RWPE2 (cell line): ENCODE measurements around the gene EMX2.

ENCODE experiments used
- ATAC-seq: fragments of 200-7000 bp; cut with Tn5 transposase; 3 replicates; pipeline ENCODE4 v1.9.1; 2021; ENCODE audit warnings: low read depth
- DNase-seq: peaks from one replicate; pipeline ENCODE4 v3.0.0-alpha.2; 2020; ENCODE audit warnings: low spot score
- H3K27ac ChIP-seq: fragments of 450-650 bp; 2 replicates; pipeline ENCODE4 v1.5.1; 2017; ENCODE audit warnings: mild to moderate bottlenecking; ENCODE audit not compliant: poor library complexity, severe bottlenecking
- H3K27me3 ChIP-seq: fragments of 250-450 bp; sonication (Bioruptor Pico); 2 replicates; pipeline ENCODE4 v1.5.1; 2021; ENCODE audit warnings: mild to moderate bottlenecking, moderate library complexity; ENCODE audit not compliant: insufficient read depth, poor library complexity, severe bottlenecking
- H3K36me3 ChIP-seq: fragments of 250-450 bp; sonication (Bioruptor Pico); 2 replicates; pipeline ENCODE4 v1.5.1; 2020; ENCODE audit warnings: low read depth, mild to moderate bottlenecking, moderate library complexity
- H3K4me1 ChIP-seq: fragments of 250-450 bp; sonication (Bioruptor Pico); 2 replicates; pipeline ENCODE4 v1.5.1; 2021; ENCODE audit warnings: mild to moderate bottlenecking, moderate library complexity; ENCODE audit not compliant: insufficient read depth, poor library complexity, severe bottlenecking
- H3K4me3 ChIP-seq: fragments of 250-450 bp; sonication (Bioruptor Pico); 2 replicates; pipeline ENCODE4 v1.5.1; 2021; ENCODE audit warnings: mild to moderate bottlenecking, moderate library complexity; ENCODE audit not compliant: severe bottlenecking
- H3K9me3 ChIP-seq: fragments of 250-450 bp; sonication (Bioruptor Pico); 2 replicates; pipeline ENCODE4 v1.5.1; 2021; ENCODE audit warnings: mild to moderate bottlenecking, moderate library complexity; ENCODE audit not compliant: severe bottlenecking
- TF ChIP-seq, protein P1 (sequence below): fragments of 450-650 bp; IDR thresholded peaks from one replicate; pipeline ENCODE4 v1.5.1; 2017; ENCODE audit warnings: mild to moderate bottlenecking, moderate library complexity; ENCODE audit not compliant: poor library complexity, severe bottlenecking

The EMX2 gene

DNA sequence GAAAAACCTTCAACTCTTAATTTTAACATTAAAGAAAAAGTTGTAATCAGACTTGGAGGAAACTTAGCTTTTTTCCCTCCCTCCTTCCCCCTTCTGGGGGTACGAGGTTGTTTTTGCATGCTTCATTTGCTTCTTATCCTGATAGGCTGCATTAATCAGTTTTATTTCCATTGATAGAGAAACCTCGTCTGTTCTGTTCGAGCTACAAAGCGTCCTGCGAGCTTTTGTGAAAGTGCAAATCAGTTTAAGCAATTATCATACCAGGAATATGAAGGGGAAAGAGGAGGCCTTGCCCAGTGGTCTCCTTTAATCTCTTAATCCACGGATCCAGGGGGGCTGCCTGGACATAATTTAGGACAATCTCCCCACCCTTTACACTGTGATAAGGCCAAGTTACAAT lies 7.5 kb downstream of the EMX2 start:
- Histone ChIP-seq H3K4me1 (no peaks in the 10 kb centered on the region), H3K27me3 (peaks cover 99% of the 10 kb centered on the region), H3K36me3 (no peaks in the 10 kb centered on the region), H3K4me3 (no peak overlapping the region), H3K9me3 (no peaks in the 10 kb centered on the region), H3K27ac (no peak overlapping the region)
- ATAC-seq = no peak
- no peak for DNase-seq
- TF ChIP-seq, protein P1, sequence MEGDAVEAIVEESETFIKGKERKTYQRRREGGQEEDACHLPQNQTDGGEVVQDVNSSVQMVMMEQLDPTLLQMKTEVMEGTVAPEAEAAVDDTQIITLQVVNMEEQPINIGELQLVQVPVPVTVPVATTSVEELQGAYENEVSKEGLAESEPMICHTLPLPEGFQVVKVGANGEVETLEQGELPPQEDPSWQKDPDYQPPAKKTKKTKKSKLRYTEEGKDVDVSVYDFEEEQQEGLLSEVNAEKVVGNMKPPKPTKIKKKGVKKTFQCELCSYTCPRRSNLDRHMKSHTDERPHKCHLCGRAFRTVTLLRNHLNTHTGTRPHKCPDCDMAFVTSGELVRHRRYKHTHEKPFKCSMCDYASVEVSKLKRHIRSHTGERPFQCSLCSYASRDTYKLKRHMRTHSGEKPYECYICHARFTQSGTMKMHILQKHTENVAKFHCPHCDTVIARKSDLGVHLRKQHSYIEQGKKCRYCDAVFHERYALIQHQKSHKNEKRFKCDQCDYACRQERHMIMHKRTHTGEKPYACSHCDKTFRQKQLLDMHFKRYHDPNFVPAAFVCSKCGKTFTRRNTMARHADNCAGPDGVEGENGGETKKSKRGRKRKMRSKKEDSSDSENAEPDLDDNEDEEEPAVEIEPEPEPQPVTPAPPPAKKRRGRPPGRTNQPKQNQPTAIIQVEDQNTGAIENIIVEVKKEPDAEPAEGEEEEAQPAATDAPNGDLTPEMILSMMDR = no peak

DNA sequence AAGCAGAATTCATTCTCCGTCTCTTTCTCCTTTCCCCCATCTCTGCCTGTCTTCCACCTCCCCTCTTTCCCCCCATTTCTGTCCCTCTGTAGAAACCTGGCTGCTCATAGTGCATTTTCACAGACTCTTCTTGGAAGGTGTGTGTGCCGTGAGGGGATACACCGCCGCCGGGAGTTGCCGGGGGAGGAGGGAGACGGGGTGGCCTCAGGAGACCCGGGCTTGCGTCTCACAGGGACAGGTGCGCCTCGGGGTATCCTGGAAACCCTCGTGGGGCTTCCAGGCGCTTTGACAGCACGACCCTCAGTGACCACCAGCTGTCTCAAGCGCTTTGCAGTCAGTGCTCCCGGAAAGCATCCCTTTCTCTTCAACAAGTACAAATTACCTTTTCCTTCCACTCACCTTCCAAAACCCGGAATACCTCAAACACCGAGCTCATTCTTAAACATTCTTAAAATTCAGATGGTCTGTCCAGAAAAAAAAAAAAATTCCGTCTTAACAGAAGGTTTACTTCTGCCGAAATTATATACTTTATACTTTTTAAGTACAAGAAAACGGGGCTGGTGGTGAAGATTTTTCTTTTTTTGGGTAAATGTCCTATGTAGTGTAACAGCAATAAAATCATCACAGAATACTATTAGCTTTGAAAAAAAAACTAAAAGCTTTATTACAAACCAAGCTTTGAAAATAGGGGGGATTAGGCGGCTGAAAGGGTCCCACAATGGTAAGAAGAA lies 8.2 kb downstream of the EMX2 start:
- Histone ChIP-seq H3K36me3 (no peaks in the 10 kb centered on the region), H3K9me3 (no peaks in the 10 kb centered on the region), H3K4me1 (no peaks in the 10 kb centered on the region), H3K27ac (no peak overlapping the region), H3K27me3 (peaks cover 93% of the 10 kb centered on the region), H3K4me3 (no peak overlapping the region)
- TF ChIP-seq, protein P1 = no peak
- ATAC-seq (no peak), DNase-seq (no peak)

DNA sequence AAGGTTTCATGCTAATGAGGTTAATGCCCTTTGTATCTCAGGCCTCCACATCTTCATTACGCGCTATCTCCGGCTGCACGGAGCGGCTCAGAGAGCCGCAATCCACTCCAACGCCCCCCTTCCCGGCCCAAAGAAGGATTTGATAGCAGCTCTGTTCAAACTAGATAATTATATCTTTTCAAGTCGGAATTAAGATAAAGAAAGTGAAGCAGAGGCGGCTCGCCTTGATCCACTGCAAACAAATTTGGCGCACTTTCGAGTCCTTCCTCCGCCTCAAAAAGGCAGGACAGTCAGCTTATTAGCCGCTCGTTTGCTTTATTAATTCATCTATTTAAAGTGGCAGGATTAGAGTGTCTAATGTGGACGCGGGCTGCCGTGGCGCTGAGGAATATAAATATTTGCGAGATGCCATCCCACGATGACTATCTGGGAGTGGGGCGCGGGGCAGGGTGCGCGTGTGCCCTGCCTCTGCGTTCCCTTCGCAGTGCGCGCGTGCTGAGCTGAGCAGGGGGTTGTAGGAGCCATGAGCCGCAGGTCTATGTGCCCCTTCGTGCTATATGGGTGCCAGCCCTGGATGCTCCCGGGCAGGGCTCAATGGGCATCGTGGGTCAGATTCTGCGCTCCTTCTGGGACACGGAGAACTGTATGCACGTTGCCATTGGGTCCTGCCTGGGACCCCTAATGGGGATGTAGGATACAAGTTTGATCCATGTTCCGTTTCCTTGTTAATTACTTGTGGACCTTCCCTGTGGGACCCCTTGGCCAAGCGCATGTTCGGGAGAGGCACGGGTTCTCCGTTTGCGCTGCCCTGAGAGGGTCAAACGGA lies 9.0 kb downstream of the EMX2 start:
- no peaks in the 10 kb centered on the region for H3K9me3 ChIP-seq
- TF ChIP-seq, protein P1 = no peak
- H3K27me3 ChIP-seq = peaks cover 86% of the 10 kb centered on the region
- H3K36me3 ChIP-seq = no peaks in the 10 kb centered on the region
- no peak for ATAC-seq
- no peak overlapping the region for H3K27ac ChIP-seq
- DNase-seq = no peak
- H3K4me1 ChIP-seq = no peaks in the 10 kb centered on the region
- no peak overlapping the region for H3K4me3 ChIP-seq

DNA sequence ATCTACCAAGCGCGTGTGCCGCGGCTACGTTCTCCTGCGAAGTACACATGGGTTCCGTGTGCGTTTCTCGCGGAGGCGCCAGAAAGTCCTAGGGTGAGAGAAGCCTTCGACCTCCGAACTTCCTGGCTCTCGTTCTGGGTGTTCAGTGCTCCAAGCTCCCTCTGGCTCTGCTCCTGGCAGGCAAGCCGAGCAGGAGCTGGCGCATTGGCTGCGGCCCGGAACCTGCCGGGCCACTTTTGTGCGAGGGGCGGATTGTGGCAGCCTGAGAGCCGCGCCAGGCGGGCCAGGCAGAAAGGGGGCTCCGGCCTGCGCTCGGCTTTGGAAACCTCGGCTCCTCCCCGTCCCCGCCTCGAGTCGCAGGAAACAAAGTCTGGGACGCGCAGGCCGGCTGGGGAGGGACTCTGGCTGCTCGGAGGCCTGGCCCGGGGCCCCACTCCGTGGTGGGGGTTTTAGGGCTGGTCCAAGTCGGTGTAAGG lies 9.6 kb downstream of the EMX2 start:
- ATAC-seq (no peak), DNase-seq (no peak)
- Histone ChIP-seq H3K36me3 (no peaks in the 10 kb centered on the region), H3K27ac (no peak overlapping the region), H3K27me3 (peaks cover 79% of the 10 kb centered on the region), H3K9me3 (no peaks in the 10 kb centered on the region), H3K4me3 (no peak overlapping the region), H3K4me1 (no peaks in the 10 kb centered on the region)
- TF ChIP-seq, protein P1 = no peak
